ENCODE measurements around the gene IMPA2.

GRCh38 chr18:11996907-11997306, 15.6 kb downstream of the IMPA2 start:
- TF ChIP-seq CTCF (IDR thresholded peaks at IDR 0.05) (no peak), CBFB (CRISPR knock-in tag; IDR thresholded peaks at IDR 0.05; ENCODE audit: low read depth) (no peak), CREB1 (CRISPR knock-in tag; IDR thresholded peaks at IDR 0.05) (no peak), MAX (CRISPR knock-in tag; IDR thresholded peaks at IDR 0.05) (no peak), PRRX2 (CRISPR knock-in tag; IDR thresholded peaks at IDR 0.05) (no peak), ESRRA (CRISPR knock-in tag; IDR thresholded peaks at IDR 0.05; ENCODE audit: borderline replicate concordance) (no peak), ZNF396 (CRISPR knock-in tag; IDR thresholded peaks at IDR 0.05; ENCODE audit: borderline replicate concordance) (no peak)

Measured in WTC11 (cell line).